CD4-positive, alpha-beta T cell treated with Interferon gamma for 1 hour (primary cell): Measurements from ENCODE around the gene SMIM10.
"Not testable (repeated sequence)": the region's sequence is repeated elsewhere in the genome, so short reads cannot be mapped to it uniquely, and the experiment has no call there.

Experiments used
- DNase-seq: peaks from one replicate; pipeline ENCODE4 v3.0.0-alpha.2; 2020

The SMIM10 gene

DNA sequence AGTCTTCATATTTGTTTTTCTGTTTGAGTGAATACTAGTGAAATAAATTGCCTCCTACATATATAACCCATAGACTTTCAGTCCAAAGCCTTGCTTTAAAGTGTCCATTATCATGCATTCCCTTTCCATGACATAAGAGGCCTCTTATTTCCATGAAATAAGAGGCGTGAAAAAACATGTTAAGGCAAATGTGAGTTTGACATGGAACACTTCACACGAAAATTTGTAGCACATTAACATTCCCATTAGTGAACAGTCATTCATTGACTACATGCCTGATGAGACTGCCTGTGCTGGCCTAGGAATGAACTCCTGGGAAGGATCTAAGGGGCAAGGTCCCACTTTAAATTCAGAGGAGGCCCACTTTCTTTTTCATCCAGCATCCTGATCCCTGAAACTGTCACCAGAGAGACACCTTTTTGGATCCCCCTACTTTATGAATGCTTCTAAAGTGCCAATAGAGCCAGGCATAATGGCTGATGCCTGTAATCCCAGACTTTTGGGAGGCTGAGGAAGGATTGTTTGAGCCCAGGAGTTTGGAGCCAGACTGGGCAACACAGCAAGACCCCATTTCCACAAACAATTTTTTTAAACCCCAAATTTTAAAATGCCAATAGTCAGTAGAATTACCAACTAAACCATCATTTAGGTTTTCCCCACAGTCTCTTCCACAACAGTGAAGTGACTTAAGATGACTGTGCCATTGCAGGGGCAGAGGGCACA lies 24.9 kb downstream of the SMIM10 start:
- no peak for DNase-seq

DNA sequence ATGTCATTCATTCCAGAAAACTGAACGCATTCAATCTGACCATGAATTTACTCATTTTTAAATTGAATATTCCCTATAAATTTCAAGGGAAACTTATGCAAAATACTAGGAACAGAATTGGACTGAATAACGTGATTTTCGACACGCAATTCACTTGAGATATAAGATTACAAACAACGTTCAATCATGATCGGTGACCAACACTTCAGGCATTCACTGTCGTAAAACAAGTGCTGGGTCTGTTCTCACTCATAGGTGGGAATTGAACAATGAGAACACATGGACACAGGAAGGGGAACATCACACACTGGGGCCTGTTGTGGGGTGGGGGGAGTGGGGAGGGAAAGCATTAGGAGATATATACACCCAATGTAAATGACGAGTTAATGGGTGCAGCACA lies 29.1 kb downstream of the SMIM10 start:
- not testable (repeated sequence) for DNase-seq

DNA sequence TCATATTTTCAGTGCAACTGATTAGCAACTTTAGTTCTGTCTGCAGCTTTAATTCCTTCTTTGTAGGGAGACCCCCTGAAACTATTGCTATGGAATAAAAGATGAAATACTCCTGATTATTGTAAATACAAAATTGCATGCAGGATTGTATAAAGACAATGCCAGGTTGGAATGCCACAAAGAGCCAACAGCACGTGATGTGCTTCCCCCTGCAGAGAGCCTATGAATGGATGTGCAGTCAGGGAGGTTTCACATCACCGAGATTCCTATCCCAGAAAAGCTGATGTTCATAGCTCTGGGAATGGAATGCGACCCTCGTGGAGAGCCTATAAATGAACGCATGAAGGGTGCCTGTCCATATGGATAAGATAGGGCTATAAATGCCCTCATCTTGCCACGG lies 33.0 kb downstream of the SMIM10 start:
- DNase-seq, result not testable (repeated sequence)

DNA sequence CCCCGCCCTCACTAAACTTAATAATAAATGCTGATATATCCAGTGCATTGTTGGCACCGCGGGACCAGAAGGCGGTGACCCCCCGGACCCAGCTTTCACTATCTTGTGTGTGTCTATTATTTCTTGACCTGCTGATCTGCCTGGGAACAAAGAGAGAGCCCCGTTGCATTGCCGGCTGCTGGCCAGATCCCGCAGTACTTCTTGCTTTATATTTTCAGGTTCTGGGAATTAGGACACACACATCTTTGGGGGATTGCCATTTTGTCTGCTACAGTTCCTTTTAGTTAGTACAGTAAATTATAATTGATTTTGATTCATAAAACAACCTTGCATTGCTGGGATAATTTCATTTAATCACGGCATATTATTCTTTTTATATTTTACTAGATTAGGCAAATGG lies 33.7 kb downstream of the SMIM10 start:
- no peak for DNase-seq

DNA sequence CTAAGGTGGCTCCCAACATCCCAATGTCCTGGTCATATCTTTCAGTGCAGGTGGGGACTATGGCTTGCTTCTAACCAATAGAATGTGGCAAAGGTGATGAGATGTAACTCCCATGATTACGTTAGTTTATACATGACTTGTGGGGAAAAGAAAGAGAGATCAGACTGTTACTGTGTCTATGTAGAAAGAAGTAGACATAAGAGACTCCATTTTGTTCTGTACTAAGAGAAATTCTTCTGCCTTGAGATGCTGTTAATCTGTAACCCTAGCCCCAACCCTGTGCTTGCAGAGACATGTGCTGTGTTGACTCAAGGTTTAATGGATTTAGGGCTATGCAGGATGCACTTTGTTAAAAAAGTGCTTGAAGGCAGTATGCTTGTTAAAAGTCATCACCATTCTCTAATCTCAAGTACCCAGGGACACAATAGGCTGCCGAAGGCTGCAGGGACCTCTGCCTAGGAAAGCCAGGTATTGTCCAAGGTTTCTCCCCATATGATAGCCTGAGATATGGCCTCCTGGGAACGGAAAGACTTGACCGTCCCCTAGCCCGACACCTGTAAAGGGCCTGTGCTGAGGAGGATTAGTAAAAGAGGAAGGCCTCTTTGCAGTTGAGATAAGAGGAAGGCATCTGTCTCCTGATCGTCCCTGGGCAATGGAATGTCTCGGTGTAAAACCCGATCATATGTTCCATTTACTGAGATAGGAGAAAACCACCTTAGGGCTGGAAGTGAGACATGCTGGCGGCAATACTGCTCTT lies 39.6 kb downstream of the SMIM10 start:
- not testable (repeated sequence) for DNase-seq

- not testable (repeated sequence) for DNase-seq
These were observed 50.6 kb downstream of the SMIM10 start for GRCh38 chrX:135041149-135042123.
